Ovary (tissue), 3 donors: ENCODE measurements around the gene C2CD4C.

Experiments used
- EP300 ChIP-seq: sonication (generic); formaldehyde crosslinking; IDR thresholded peaks from one replicate; pipeline ENCODE4 v1.6.1; 2017; ENCODE audit warnings: antibody characterized with exemption
- POLR2A ChIP-seq: fragments of 450-650 bp; IDR thresholded peaks from one replicate; pipeline ENCODE4 v1.6.1; 2017; ENCODE audit warnings: antibody characterized with exemption, mild to moderate bottlenecking, moderate library complexity
- TF ChIP-seq, protein P1 (sequence below), 3 donors: fragments of 450-650 bp in 2 of 3; fragments of 200-600 bp in 1 of 3; IDR thresholded peaks; one replicate each; pipeline versions ENCODE4 v1.5.1 to v1.8.0; 2016 to 2022; ENCODE audit warnings: antibody characterized with exemption in 3 of 3, mild to moderate bottlenecking in 1 of 3
- donor health status: DM: no; HTN: no; CAD: no.

- TF ChIP-seq, protein P1, sequence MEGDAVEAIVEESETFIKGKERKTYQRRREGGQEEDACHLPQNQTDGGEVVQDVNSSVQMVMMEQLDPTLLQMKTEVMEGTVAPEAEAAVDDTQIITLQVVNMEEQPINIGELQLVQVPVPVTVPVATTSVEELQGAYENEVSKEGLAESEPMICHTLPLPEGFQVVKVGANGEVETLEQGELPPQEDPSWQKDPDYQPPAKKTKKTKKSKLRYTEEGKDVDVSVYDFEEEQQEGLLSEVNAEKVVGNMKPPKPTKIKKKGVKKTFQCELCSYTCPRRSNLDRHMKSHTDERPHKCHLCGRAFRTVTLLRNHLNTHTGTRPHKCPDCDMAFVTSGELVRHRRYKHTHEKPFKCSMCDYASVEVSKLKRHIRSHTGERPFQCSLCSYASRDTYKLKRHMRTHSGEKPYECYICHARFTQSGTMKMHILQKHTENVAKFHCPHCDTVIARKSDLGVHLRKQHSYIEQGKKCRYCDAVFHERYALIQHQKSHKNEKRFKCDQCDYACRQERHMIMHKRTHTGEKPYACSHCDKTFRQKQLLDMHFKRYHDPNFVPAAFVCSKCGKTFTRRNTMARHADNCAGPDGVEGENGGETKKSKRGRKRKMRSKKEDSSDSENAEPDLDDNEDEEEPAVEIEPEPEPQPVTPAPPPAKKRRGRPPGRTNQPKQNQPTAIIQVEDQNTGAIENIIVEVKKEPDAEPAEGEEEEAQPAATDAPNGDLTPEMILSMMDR (IDR thresholded peaks at IDR 0.05) = no peak
- TF ChIP-seq EP300 (no peak), POLR2A (no peak)
Measured at GRCh38 chr19:392375-392970, 16.5 kb downstream of the C2CD4C start.
